ENCODE data around the gene ANKRD29. TPM values are rescaled to one million over a fixed set of nuclear protein-coding genes. Genes with fewer than 3 reads are reported as not detected.

Gene ANKRD29
- total and polyA plus RNA-seq, 10 of the 15 experiments (the other 5 are each of a cell fraction or from before 2014, with no cell fraction given) = 0.53 to 9.2 (median 1.6) TPM

GRCh38 chr18:23634692-23635091 lies 28.0 kb downstream of the ANKRD29 start:
- no peak for FAIRE-seq

More at GRCh38 chr18:23634692-23635091, 28.0 kb downstream of the ANKRD29 start:
- H4K20me1 ChIP-seq (ENCODE audit: control insufficient read depth, insufficient read depth) = no peaks in the 10 kb centered on the region
- intact Hi-C loops (cut with micrococcal nuclease; ENCODE audit: unreplicated experiment) = no loop called here
- H3K79me2 ChIP-seq (ENCODE audit: control insufficient read depth, insufficient read depth, low read length) = no peaks in the 10 kb centered on the region
- H3K4me3 ChIP-seq = no peak overlapping the region
- H3K27ac ChIP-seq (ENCODE audit: control insufficient read depth, insufficient read depth) = no peak overlapping the region
- DNase-seq (ENCODE audit: low read depth, low spot score) = no peak
- no peak overlapping the region for H2AFZ ChIP-seq (ENCODE audit: control insufficient read depth, low read depth, low read length)
- no peaks in the 10 kb centered on the region for H3K36me3 ChIP-seq (ENCODE audit: control insufficient read depth in 2 of 2, insufficient read depth in 2 of 2, low read length in 1 of 2)
- ChIA-PET CTCF (interaction anchor here (1.5 to 2.7 kb wide), 2 partner anchors 9 to 13 kb away, joined by 8 read pairs; no protein-coding TSS in a partner anchor), POLR2A (no interaction called here), SMC1A (ENCODE audit: uncharacterized antibody, unreplicated experiment) (interaction anchor here (1.0 to 1.7 kb wide), 2 partner anchors 10 to 13 kb away, joined by 3 to 7 read pairs; no protein-coding TSS in a partner anchor), RAD21 (ENCODE audit: unreplicated experiment) (no interaction called here)
- TF ChIP-seq RUNX3 (IDR thresholded peaks at IDR 0.05; ENCODE audit: low read length) = no peak
- no peak for TF ChIP-seq EED (IDR thresholded peaks at IDR 0.05; ENCODE audit: low read depth)
- TF ChIP-seq ZNF592 (IDR thresholded peaks at IDR 0.05) = no peak
- no peak for TF ChIP-seq ZBTB4 (CRISPR knock-in tag; IDR thresholded peaks at IDR 0.05)
- TF ChIP-seq CHD1 (IDR thresholded peaks at IDR 0.05; ENCODE audit: low read depth, low read length) = no peak
- no peak for TF ChIP-seq BMI1 (IDR thresholded peaks at IDR 0.05; ENCODE audit: borderline replicate concordance)
- TF ChIP-seq FOXK2 (IDR thresholded peaks at IDR 0.05) = no peak
- no peak for TF ChIP-seq GABPA (IDR thresholded peaks at IDR 0.05; ENCODE audit: low read depth)
- TF ChIP-seq HSF1 (IDR thresholded peaks at IDR 0.05; ENCODE audit: low read depth, low read length) = no peak
- no peak for TF ChIP-seq JUNB (IDR thresholded peaks at IDR 0.05)
- TF ChIP-seq RFX5 (IDR thresholded peaks at IDR 0.05; ENCODE audit: low read depth, low read length) = no peak
- TF ChIP-seq E2F4 (IDR thresholded peaks at IDR 0.05; ENCODE audit: low read depth, low read length) = no peak
- no peak for TF ChIP-seq STAT1 (conservative IDR thresholded peaks at IDR 0.05)
- TF ChIP-seq CBX3 (IDR thresholded peaks at IDR 0.05; ENCODE audit: borderline replicate concordance, low read depth) = no peak
- no peak for TF ChIP-seq RCOR1 (conservative IDR thresholded peaks at IDR 0.05; ENCODE audit: low read depth, low read length)
- no peak for TF ChIP-seq FOS (IDR thresholded peaks at IDR 0.05; ENCODE audit: borderline replicate concordance, extremely low read depth, insufficient read length)
- TF ChIP-seq RBBP5 (conservative IDR thresholded peaks at IDR 0.05) = no peak
- no peak overlapping the region for H3K9ac ChIP-seq (ENCODE audit: control insufficient read depth, insufficient read depth, low read length)
- H3K9me3 ChIP-seq (replicated peaks; ENCODE audit: control insufficient read depth, insufficient read depth, low read length) = no peaks in the 10 kb centered on the region
- 20% methylated on average over 3 of the region's 3 CpGs for WGBS (ENCODE audit: insufficient coverage, insufficient replicate concordance, low lambda C conversion rate, missing lambda C conversion rate)
- in situ Hi-C loops (cut with MboI) = no loop called here
- BruUV-seq (replicated peaks) = no TSS peak
- no peak overlapping the region for H3K4me2 ChIP-seq (ENCODE audit: control insufficient read depth, insufficient read depth)
- no peaks in the 10 kb centered on the region for H3K4me1 ChIP-seq (ENCODE audit: control insufficient read depth, insufficient read depth, low read length)
- H3K27me3 ChIP-seq (replicated peaks in 1 of 2; ENCODE audit: control insufficient read depth in 2 of 2, insufficient read depth in 2 of 2, low read length in 1 of 2) = no peaks in the 10 kb centered on the region
- peak; percentile 49 for ATAC-seq
